ENCODE results near the gene HOTAIR. TPM values are rescaled to one million over a fixed set of nuclear protein-coding genes. Genes with fewer than 3 reads are reported as not detected.

HOTAIR gene
- total and polyA plus RNA-seq, 7 donors = not detected

- Histone ChIP-seq H3K4me3 (no peak overlapping the region), H3K27me3 (peaks cover 63 to 100% (median 100%) of the 10 kb centered on the region in 3 donors), H3K27ac (no peak overlapping the region), H3K4me1 (peaks cover 0 to 36% (median 27%) of the 10 kb centered on the region in 4 donors), H3K9me3 (no peaks in the 10 kb centered on the region), H3K36me3 (no peaks in the 10 kb centered on the region)
- TF ChIP-seq EP300 (IDR thresholded peaks at IDR 0.05) (no peak), POLR2A (IDR thresholded peaks at IDR 0.05) (no peak), CTCF (IDR thresholded peaks at IDR 0.05) (no peak), POLR2AphosphoS5 (IDR thresholded peaks at IDR 0.05) (no peak)
- no peak for DNase-seq
- WGBS, 2 donors = 48 to 49% methylated on average over 23 of the region's 23 CpGs
- intact Hi-C loops (cut with DNase I) = no loop called here
Observed at GRCh38 chr12:54020591-54021405, 46.0 kb upstream of the HOTAIR start.

- no peaks in the 10 kb centered on the region for H3K36me3 ChIP-seq
- intact Hi-C loops (cut with DNase I) = no loop called here
- no peak for DNase-seq
- H3K4me1 ChIP-seq = peaks cover 0 to 36% (median 27%) of the 10 kb centered on the region in 4 donors
- H3K27ac ChIP-seq = no peak overlapping the region
- 33 to 38% methylated on average over 10 of the region's 10 CpGs for WGBS, 2 donors
- H3K9me3 ChIP-seq = no peaks in the 10 kb centered on the region
- no peak for TF ChIP-seq POLR2A (IDR thresholded peaks at IDR 0.05)
- no peak for TF ChIP-seq EP300 (IDR thresholded peaks at IDR 0.05)
- no peak for TF ChIP-seq CTCF (IDR thresholded peaks at IDR 0.05)
- TF ChIP-seq POLR2AphosphoS5 (IDR thresholded peaks at IDR 0.05) = no peak
- H3K4me3 ChIP-seq = no peak overlapping the region
- H3K27me3 ChIP-seq = peaks cover 66 to 100% (median 100%) of the 10 kb centered on the region in 3 donors
Observed at GRCh38 chr12:54019924-54020590, 45.3 kb upstream of the HOTAIR start.

- Histone ChIP-seq H3K4me3 (peak overlapping the region in 1 of 4 donors; percentile 6), H3K27ac (no peak overlapping the region), H3K9me3 (no peaks in the 10 kb centered on the region), H3K4me1 (peaks cover 0 to 40% (median 33%) of the 10 kb centered on the region in 4 donors), H3K27me3 (peaks cover 71 to 100% (median 100%) of the 10 kb centered on the region in 3 donors), H3K36me3 (no peaks in the 10 kb centered on the region)
- intact Hi-C loops (cut with DNase I) = no loop called here
- no peak for DNase-seq
- TF ChIP-seq POLR2AphosphoS5 (IDR thresholded peaks at IDR 0.05) (no peak), EP300 (IDR thresholded peaks at IDR 0.05) (no peak), CTCF (IDR thresholded peaks at IDR 0.05) (no peak), POLR2A (IDR thresholded peaks at IDR 0.05) (no peak)
- WGBS, 2 donors = 19 to 35% methylated on average over 43 of the region's 43 CpGs
Observed at GRCh38 chr12:54019091-54019811, 44.5 kb upstream of the HOTAIR start.

- Histone ChIP-seq H3K27ac (peak overlapping the region in 2 of 4 donors; percentile 4 to 23), H3K4me1 (peaks cover 0 to 43% (median 34%) of the 10 kb centered on the region in 4 donors), H3K36me3 (no peaks in the 10 kb centered on the region), H3K9me3 (no peaks in the 10 kb centered on the region), H3K4me3 (peak overlapping the region in 2 of 4 donors; percentile 42 to 47), H3K27me3 (peaks cover 67 to 100% (median 98%) of the 10 kb centered on the region in 3 donors)
- no peak for DNase-seq
- no peak for TF ChIP-seq EP300 (IDR thresholded peaks at IDR 0.05)
- TF ChIP-seq POLR2AphosphoS5 (IDR thresholded peaks at IDR 0.05) = no peak
- TF ChIP-seq POLR2A (IDR thresholded peaks at IDR 0.05) = no peak
- no peak for TF ChIP-seq CTCF (IDR thresholded peaks at IDR 0.05)
- intact Hi-C loops (cut with DNase I) = no loop called here
- 15 to 24% methylated on average over 29 of the region's 29 CpGs for WGBS, 2 donors
Observed at GRCh38 chr12:54018468-54018984, 43.8 kb upstream of the HOTAIR start.

Data from sigmoid colon (tissue), 7 donors.